DLD1 (cell line): Measurements from ENCODE around the gene CRELD2.

Experiments used
- in situ Hi-C: cut with HindIII; loops from 2 replicates; pipeline ENCODE4 v1.10.0; 2017; ENCODE audit warnings: low sequenced_read_pairs

CRELD2 gene

GRCh38 chr22:49927483-49928184 lies 9.2 kb downstream of the CRELD2 start:
- in situ Hi-C loops: no loop called here

- in situ Hi-C loops: no loop called here
Measured at GRCh38 chr22:49928185-49928495, 9.7 kb downstream of the CRELD2 start.

GRCh38 chr22:49928555-49929210 lies 10.2 kb downstream of the CRELD2 start:
- in situ Hi-C loops: no loop called here

- in situ Hi-C loops: no loop called here
Measured at GRCh38 chr22:49929211-49929979, 11.0 kb downstream of the CRELD2 start.

GRCh38 chr22:49929994-49930575 lies 11.7 kb downstream of the CRELD2 start:
- in situ Hi-C loops: no loop called here

GRCh38 chr22:49930596-49931412 lies 12.4 kb downstream of the CRELD2 start:
- in situ Hi-C loops: no loop called here

GRCh38 chr22:49933236-49934159 lies 15.1 kb downstream of the CRELD2 start:
- in situ Hi-C loops: no loop called here

GRCh38 chr22:49934160-49934890 lies 15.9 kb downstream of the CRELD2 start:
- in situ Hi-C loops: no loop called here

GRCh38 chr22:49934891-49935557 lies 16.6 kb downstream of the CRELD2 start:
- in situ Hi-C loops: no loop called here

GRCh38 chr22:49935561-49935960 lies 17.1 kb downstream of the CRELD2 start:
- in situ Hi-C loops: no loop called here

GRCh38 chr22:49936018-49936972 lies 17.9 kb downstream of the CRELD2 start:
- in situ Hi-C loops: no loop called here

GRCh38 chr22:49936973-49937757 lies 18.7 kb downstream of the CRELD2 start:
- in situ Hi-C loops: no loop called here

- in situ Hi-C loops: no loop called here
Measured at GRCh38 chr22:49937758-49938564, 19.5 kb downstream of the CRELD2 start.

- in situ Hi-C loops: no loop called here
Measured at GRCh38 chr22:49938565-49939136, 20.2 kb downstream of the CRELD2 start.

GRCh38 chr22:49941507-49942316 lies 23.3 kb downstream of the CRELD2 start:
- in situ Hi-C loops: no loop called here
